HG03520 (cell line): Measurements from ENCODE around the gene BBS7.

Source experiments
- ATAC-seq: cut with Tn5 transposase; IDR thresholded peaks from one replicate; pipeline ENCODE4 v1.9.1; 2021; ENCODE audit warnings: mild to moderate bottlenecking, moderate library complexity; ENCODE audit not compliant: unreplicated experiment

The BBS7 gene

GRCh38 chr4:121827853-121828252, 42.4 kb downstream of the BBS7 start:
- no peak for ATAC-seq

- ATAC-seq, result no peak
Measured at GRCh38 chr4:121824950-121825349, 45.3 kb downstream of the BBS7 start.

GRCh38 chr4:121824171-121824527, 46.1 kb downstream of the BBS7 start:
- ATAC-seq, result no peak

GRCh38 chr4:121823505-121824170, 46.6 kb downstream of the BBS7 start, which contains the start of gene CCNA2:
CCNA2 (minus strand) TSS chr4:121823883; CDS start chr4:121823628, 255 bp downstream.
- peak; percentile 93 for ATAC-seq

- ATAC-seq, result peak; percentile 43
Measured at GRCh38 chr4:121822796-121823504, 47.3 kb downstream of the BBS7 start.

- no peak for ATAC-seq
Measured at GRCh38 chr4:121822047-121822446, 48.2 kb downstream of the BBS7 start.

GRCh38 chr4:121819216-121819965, 50.9 kb downstream of the BBS7 start:
- ATAC-seq, result no peak

- no peak for ATAC-seq
Measured at GRCh38 chr4:121818215-121818614, 52.1 kb downstream of the BBS7 start.

GRCh38 chr4:121817701-121818100, 52.6 kb downstream of the BBS7 start:
- no peak for ATAC-seq

- ATAC-seq, result no peak
Measured at GRCh38 chr4:121817006-121817405, 53.3 kb downstream of the BBS7 start.

GRCh38 chr4:121814756-121815155, 55.5 kb downstream of the BBS7 start:
- ATAC-seq, result no peak

GRCh38 chr4:121811122-121811521, 59.2 kb downstream of the BBS7 start:
- no peak for ATAC-seq

GRCh38 chr4:121806411-121806810, 63.9 kb downstream of the BBS7 start:
- ATAC-seq, result no peak

GRCh38 chr4:121801715-121802075, 68.6 kb downstream of the BBS7 start:
- no peak for ATAC-seq

GRCh38 chr4:121800961-121801714, 69.1 kb downstream of the BBS7 start, which contains the start of gene EXOSC9:
EXOSC9 (plus strand) TSS chr4:121801323; CDS start chr4:121801425, 102 bp downstream.
- ATAC-seq, result peak; percentile 78

GRCh38 chr4:121800638-121800960, 69.7 kb downstream of the BBS7 start:
- peak; percentile 11 for ATAC-seq

- no peak for ATAC-seq
Measured at GRCh38 chr4:121799867-121800501, 70.3 kb downstream of the BBS7 start.

- ATAC-seq, result no peak
Measured at GRCh38 chr4:121799208-121799823, 71.0 kb downstream of the BBS7 start.

- ATAC-seq, result no peak
Measured at GRCh38 chr4:121796283-121796682, 74.0 kb downstream of the BBS7 start.

- no peak for ATAC-seq
Measured at GRCh38 chr4:121794505-121795188, 75.6 kb downstream of the BBS7 start.
